Measurements from ENCODE around the gene MORN4. TPM values are rescaled to one million over a fixed set of nuclear protein-coding genes. Genes with fewer than 3 reads are reported as not detected.
A peak's percentile ranks its signal among the peaks of the same experiment; 100 is the strongest.
"Not testable (repeated sequence)": the region's sequence is repeated elsewhere in the genome, so short reads cannot be mapped to it uniquely, and the experiment has no call there.

Gene MORN4
- polyA plus RNA-seq, 3 donors: 21.6 to 29.5 (median 22.0) TPM

DNA sequence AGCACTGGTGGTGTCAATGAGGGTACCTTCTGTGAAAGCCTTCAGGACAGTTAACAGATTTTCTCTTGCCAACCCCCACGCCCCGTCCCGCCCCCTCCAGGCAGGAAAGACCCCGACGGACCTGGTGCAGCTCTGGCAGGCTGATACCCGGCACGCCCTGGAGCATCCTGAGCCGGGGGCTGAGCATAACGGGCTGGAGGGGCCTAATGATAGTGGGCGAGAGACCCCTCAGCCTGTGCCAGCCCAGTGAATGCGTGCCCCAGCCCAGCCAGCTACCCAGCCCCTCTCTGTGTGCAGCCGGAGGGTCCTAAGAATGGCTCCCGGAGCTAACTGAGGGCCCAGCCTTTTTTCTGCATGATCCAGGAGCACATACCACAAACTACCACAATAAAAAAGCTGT is 49.8 kb downstream of the MORN4 start:
- DNase-seq (ENCODE audit: extremely low read depth in 1 of 11, low read depth in 9 of 11, low spot score in 4 of 11): no peak

DNA sequence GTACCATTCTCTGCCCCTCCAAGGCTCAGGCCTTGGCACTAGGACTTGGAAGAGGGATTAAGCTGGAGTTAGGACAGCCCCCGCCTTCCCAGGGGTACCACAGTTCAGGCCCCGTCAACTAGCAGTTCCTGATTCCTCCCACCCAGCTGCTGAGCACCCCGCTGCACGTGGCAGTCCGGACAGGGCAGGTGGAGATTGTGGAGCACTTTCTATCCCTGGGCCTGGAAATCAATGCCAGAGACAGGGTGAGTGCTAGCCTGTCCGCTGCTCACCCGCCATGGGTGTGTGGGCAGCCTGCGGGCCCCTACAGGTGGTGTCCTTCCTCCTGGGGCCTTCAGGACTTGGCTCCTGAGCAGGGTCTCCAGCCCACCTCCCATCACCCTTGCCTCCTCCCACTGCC is 51.1 kb downstream of the MORN4 start:
- no peak for DNase-seq (ENCODE audit: extremely low read depth in 1 of 11, low read depth in 9 of 11, low spot score in 4 of 11)

DNA sequence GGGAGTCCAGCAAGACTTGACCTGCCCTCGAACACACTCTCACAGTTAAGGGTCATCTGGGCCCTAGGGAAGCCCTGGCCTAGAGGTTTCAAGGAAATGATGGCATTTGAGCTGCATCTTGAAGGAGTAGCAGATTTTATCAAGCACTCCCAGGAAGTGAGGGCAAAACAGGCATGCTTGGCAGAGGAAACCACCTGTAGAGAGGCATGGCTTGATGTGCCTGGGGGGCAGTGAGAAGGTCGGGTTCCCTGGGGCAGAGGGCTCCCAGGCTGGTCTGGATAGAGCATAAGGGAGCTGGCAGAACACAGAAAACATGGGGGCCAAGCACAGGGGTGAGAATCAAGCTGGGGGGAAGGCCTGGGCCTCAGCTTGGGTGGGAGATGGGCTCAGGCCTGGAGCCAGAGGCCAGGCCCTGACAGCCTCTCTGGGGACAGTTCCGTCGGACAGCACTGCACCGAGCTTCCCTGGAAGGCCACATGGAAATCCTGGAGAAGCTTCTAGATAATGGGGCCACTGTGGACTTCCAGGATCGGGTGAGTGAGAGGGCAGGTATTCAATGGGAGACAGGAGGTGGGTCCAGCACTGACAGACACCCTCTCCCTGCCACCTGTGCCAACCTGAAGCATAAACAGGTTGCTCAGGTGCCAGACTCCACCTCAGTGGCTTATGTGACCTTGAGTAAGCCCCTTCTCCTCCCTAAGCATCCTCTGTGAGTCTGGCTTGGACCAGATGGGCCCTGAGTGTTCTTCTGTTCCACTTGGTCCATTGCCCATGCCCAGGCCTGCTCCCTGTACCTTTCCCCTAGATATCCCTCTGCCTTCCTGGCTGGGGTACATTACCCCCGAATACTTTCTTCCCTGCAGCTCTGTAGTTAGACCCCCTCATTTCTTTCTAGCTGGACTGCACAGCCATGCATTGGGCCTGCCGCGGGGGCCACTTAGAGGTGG is 52.6 kb downstream of the MORN4 start:
- DNase-seq (ENCODE audit: extremely low read depth in 1 of 11, low read depth in 9 of 11, low spot score in 4 of 11): no peak

DNA sequence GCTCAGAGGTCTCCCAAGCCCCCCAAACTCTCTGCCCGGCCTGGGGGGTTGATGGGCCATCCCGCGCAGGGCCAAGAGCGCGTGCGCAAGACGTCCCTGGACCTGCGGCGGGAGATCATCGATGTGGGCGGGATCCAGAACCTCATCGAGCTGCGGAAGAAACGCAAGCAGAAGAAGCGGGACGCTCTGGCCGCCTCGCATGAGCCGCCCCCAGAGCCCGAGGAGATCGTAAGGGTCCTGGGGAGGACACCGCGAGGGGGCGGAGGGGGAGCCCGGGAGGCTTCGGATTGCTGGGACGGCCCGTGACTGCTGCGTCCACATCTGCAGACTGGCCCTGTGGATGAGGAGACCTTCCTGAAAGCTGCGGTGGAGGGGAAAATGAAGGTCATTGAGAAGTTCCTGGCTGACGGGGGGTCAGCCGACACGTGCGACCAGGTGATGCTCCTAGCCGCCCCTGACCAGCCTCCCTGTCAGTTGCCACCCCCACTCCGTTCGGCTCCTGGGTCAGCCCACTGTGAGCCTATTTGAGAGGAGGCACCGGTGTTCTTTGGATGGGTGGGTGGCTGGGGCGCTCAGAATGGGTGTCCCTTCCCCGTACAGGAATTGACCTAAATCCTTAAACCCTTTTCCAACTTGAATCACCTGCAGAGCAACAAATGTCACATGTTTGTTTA is 55.0 kb downstream of the MORN4 start:
- DNase-seq (ENCODE audit: extremely low read depth in 1 of 11, low read depth in 9 of 11, low spot score in 4 of 11): no peak

DNA sequence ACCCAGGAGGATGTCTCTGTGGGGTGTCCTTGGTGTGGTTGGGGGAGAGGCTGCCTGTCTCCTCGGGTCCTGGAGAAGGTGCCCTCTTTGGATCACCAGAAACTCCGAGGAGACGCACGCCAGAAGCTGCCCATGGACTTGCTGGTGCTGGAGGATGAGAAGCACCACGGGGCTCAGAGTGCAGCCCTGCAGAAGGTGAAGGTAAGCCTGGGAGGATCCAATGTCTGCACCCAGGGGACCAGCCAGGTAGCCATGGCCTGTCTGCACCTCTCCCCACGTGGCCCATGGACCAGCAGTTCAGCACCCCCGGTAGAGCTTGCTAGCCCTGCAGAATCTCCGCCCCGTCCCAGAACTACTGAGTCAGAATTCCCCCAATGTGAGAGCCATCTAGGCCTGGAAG is 55.6 kb downstream of the MORN4 start:
- no peak for DNase-seq (ENCODE audit: extremely low read depth in 1 of 11, low read depth in 9 of 11, low spot score in 4 of 11)

DNA sequence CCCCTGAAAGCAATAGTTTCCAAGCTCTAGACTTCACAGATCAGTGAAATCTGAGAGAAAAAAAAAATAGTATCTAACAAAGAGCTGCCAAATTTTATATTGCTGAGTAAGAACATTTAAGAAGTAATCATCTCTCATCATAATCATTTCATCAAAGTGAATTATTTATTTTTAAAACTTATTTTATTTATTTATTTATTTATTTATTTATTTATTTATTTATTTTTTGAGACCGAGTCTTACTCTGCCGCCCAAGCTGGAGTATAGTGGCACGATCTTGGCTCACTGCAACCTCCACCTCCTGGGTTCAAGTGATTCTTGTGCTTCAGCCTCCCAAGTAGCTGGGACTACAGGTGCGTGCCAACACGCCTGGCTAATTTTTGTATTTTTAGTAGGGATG is 56.8 kb downstream of the MORN4 start:
- not testable (repeated sequence) for DNase-seq (ENCODE audit: extremely low read depth in 1 of 11, low read depth in 9 of 11, low spot score in 4 of 11)

DNA sequence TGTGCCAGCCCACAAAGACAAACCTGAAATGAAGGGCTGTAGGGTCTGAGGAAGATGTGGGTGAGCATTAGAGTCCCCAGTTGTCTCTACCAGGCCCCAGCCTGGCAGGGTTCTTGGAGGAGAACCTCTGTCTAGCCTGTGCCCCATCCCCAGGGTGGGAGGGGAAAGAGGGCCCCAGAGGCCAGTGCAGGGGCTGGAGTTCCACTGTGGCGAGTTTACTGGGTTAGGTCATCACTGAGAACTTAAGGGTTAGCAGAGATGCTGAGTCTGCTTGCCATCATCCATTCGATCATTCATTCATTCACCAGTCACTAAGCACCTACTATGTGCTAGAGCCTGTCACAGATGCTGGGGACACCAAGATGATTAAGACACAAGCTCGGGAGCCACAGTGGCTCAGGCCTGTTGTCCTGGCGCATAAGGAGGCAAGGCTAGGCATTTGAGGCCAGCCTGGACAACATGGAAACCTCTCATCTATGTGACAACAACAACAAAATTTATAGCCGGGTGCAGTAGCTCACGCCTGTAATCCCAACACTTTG is 58.1 kb downstream of the MORN4 start:
- DNase-seq (ENCODE audit: extremely low read depth in 1 of 11, low read depth in 9 of 11, low spot score in 4 of 11): no peak

DNA sequence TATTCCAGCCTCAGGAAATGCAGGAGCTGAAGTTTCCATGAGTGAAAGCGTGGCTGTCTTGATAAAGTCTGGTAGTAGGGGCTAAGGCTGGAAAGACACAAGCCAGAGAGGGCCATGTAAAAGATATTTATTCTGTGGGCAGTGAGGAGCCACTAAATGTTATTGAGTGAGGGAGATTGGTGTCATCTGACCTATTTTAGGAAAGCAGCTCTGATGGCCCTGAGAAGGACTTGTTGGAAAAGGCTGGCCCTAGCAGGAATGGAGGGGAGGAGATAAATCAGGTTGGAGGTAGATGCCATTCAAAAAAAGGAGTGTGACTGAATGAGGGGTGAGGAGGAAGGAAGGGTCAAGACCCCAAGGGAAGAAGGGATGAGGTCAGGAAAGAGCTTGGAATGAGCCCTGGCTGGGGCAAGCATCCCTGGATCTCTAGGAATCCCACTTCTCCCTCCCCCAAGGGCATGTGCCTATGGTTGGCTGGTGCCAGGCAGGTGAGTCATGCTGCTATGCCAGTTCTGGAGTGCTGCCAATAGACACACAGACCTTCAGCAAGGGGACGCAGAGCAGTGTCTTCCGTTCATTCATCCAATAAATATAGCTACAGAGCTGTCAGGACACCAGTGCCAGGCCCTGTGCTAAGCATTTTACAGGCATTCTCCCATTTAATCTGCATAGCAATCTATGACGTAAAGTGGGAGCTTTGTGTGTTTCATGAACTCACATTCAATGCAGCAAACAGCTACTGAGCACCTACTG is 58.8 kb downstream of the MORN4 start:
- DNase-seq (ENCODE audit: extremely low read depth in 1 of 11, low read depth in 9 of 11, low spot score in 4 of 11): peak in 8 of 11 donors; percentile 31 to 86 (median 70)

DNA sequence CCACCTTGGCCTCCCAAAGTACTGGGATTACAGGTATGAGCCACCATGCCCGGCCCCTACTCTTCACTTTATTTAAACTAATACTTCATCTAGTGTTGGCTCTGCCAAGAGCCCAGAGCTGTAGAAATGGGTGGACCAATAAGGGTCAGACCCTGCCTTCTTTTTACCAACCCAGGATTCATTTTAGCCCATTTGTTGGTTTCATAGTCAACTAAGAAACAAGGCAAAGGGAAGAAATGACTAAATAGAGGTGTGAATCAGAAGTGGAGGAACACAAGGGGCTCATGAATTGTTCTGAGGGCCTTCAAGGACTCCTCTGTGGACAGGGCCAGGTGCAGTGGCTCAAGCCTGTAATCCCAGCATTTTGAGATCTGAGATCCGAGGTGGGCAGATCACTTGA is 59.6 kb downstream of the MORN4 start:
- DNase-seq (ENCODE audit: extremely low read depth in 1 of 11, low read depth in 9 of 11, low spot score in 4 of 11): no peak

DNA sequence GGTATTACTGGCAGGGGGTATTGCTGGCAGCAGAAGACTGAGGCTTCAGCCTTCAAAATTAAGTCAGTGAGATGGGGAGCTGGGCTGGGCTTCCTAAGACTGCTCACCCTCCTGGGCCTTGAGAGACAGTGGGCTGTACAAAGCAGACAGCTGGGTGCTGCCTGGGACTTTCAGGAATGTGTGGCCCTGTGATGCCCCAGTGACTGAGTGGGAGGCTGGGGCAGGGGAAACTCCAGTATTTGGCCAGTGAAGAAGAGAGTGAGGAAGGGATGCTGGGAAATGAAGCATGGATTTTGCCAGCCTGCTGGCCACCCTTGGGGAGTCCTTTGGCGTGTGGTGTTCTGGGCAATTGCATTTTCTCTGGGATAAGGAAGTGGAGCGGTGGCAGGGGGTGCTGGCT is 60.3 kb downstream of the MORN4 start:
- no peak for DNase-seq (ENCODE audit: extremely low read depth in 1 of 11, low read depth in 9 of 11, low spot score in 4 of 11)

DNA sequence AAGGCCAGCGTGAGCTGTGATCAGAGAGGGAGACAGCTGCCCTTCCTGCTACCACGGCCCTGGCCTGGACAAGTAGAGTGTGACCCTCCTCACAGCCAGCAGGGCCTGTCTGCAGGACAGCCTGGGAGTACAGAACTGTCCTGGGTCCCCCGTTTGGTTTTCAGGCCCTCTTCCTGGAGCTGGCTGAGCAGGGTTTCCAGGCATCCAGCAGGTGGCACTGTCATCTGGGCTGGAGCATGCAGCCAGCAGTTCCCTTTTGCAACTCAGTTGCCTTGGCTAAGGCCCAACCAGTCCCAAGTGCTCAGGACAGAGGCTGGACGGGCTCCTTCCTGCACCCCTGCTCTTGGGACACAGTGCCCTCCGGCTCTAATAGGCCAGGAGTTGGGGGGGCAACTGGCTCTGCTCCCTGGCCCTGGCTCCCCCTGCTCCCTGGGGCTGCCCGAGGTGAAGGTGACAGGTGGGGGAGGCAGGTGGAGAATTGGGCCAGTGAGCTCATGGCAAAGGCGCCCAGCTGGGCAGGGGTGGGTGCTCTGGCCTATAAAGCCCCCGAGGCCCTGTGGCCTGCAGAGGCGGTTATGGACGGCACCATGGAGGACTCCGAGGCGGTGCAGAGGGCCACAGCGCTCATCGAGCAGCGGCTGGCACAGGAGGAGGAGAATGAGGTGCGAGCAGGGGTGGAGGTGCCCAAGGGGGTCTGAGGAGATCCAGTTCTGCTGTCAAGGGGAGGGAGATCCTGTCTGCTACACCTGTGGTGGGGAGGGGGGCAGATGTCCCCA is 60.9 kb downstream of the MORN4 start, which contains the start of gene ANKRD2:
Gene ANKRD2, plus strand, starts transcription at position 566 of the 776 bp plus-strand sequence. Its CDS starts 10 bp downstream, at position 576.
- DNase-seq (ENCODE audit: extremely low read depth in 1 of 11, low read depth in 9 of 11, low spot score in 4 of 11): peak in 6 of 11 donors; percentile 54 to 69 (median 58)

DNA sequence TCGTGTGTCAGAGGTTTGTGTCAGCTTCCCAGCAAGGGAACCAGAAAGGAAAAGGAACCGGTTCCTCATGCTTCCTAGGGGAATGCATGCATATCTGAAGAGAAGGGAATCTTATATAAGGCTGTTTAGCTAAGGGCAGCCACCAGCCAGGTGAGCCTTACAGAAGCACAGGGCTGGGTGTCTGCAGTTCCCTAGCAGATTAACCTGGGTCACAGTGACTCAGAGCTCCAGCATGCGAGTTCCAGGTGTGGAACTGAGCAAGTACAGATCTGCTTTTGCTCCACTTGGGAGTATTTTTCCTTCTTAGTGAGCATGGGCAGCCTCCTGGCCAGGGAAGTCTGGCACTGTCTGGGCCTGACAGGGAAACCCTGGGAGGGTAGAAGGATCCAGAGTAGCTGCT is 61.7 kb downstream of the MORN4 start:
- DNase-seq (ENCODE audit: extremely low read depth in 1 of 11, low read depth in 9 of 11, low spot score in 4 of 11): no peak

DNA sequence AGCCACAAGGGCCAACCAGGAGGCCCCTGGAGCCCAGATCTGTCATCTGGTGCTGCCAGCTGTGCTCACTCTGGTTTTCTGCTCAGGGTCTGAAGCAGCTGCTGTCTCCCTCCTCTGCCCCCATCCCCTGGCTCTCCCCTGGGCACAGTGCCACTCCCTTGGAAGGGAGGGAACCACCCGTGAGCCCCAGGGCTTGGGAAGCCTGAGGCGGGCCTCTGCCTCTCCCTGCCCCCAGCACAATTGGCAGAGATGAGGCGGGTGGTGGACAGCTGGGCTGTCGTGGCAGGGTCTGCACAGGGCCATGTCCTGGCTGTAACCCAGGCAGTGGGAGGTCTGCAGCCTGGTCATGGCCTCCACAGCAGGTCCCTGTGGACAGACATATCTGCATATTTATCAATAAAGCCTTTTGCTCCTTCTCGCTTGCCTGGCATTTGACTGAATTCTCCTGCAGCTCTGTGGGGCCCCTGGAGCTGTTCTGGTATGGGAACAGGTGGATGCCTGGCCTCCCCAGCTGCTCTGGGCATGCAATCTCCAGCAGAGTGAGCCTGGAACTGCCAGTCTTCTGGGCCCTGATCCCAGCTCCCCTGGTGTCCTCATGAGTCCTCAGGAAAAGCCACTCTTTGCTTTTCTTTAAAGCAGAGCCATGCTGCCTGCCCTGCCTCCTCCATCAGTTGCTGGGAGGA is 62.4 kb downstream of the MORN4 start:
- no peak for DNase-seq (ENCODE audit: extremely low read depth in 1 of 11, low read depth in 9 of 11, low spot score in 4 of 11)

DNA sequence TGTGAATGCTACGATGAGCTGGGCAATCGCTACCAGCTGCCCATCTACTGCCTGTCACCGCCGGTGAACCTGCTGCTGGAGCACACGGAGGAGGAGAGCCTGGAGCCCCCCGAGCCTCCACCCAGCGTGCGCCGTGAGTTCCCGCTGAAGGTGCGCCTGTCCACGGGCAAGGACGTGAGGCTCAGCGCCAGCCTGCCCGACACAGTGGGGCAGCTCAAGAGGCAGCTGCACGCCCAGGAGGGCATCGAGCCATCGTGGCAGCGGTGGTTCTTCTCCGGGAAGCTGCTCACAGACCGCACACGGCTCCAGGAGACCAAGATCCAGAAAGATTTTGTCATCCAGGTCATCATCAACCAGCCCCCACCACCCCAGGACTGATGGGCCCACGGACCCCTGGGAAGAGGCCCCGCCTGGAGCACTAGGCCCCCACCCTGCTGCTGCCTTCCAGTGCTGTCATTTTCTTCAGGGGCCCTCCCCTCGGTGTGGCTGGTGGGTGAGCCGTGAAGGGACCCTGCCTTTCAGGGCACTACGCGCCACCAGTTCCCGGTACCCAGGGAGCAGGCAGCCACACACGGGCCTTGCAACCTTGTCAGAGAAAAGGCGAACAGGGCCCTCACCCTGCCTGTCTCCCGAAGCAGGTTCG is 63.0 kb downstream of the MORN4 start:
- DNase-seq (ENCODE audit: extremely low read depth in 1 of 11, low read depth in 9 of 11, low spot score in 4 of 11): no peak

DNA sequence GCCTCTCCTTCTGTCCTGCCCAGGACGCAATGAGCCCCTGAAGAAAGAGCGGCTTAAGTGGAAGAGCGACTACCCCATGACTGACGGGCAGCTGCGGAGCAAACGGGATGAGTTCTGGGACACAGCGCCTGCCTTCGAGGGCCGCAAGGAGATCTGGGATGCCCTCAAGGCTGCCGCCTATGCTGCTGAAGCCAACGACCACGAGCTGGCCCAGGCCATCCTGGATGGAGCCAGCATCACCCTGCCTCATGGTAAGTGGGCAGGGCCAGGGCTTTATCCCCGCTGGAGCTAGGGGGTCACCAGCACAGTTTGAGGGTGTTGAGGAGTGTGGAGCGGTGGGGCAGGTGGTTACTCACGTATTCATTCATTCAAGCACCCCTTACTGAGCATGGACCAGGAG is 65.4 kb downstream of the MORN4 start:
- no peak for DNase-seq (ENCODE audit: extremely low read depth in 1 of 11, low read depth in 9 of 11, low spot score in 4 of 11)

DNA sequence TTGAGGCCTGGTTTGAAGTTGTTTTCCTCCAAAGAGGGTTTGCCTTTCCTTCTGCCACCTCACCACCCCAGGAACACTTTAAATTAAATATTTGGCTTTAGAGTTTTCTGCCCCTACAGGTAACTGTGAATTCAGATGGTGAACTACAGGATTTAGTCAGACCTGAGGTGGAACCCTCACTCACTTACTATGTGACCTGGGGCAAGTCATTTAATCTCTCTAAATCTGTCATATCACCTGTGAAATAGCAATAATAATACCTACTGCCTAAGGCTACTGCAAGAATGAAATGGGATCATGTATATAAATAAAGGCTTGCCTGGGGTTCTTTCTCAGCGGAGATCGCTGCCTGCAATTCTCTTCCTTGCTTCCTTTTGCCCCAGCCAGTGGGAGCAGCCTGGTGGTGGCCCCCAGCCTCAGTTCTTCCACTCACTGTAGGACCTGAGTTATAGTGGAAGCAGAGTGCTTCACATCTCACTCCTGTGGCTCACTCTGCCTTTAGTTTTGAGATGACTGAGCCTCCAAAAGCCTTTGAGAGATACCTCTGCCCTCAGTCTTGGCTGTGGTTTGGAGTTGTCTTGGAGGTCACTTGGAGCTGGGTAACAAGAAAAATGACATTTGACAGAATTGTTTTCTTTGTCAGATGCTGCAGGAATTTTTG is 66.8 kb downstream of the MORN4 start:
- no peak for DNase-seq (ENCODE audit: extremely low read depth in 1 of 11, low read depth in 9 of 11, low spot score in 4 of 11)

DNA sequence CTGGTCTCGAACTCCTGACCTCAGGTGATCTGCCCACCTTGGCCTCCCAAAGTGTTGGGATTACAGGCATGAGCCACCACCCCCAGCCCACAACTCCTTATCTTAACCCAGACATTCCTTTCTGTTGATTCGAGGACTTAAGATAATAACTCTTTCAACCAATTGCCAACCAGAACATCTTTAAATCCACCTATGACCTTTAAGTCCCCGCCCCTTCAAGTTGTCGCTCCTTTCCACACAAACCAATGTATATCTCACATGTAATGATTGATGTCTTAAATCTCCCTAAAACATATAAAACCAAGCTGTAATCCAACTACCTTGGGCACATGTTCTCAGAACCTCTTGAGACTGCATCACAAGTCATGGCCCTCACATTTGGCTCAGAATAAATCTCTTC is 68.5 kb downstream of the MORN4 start:
- no peak for DNase-seq (ENCODE audit: extremely low read depth in 1 of 11, low read depth in 9 of 11, low spot score in 4 of 11)
